Fibroblast of villous mesenchyme (primary cell): ENCODE measurements around the gene SNX10. TPM values are rescaled to one million over a fixed set of nuclear protein-coding genes. Genes with fewer than 3 reads are reported as not detected.

Experiments
- DNase-seq: peaks from one replicate; pipeline ENCODE4 v3.0.0-alpha.2; 2010; ENCODE audit warnings: low read depth
- H3K4me3 ChIP-seq: 2 replicates; pipeline ENCODE4 v1.5.1; 2011; ENCODE audit warnings: low read depth, mild to moderate bottlenecking, low read length
- total RNA-seq: library from RNA; depleted of rRNA; stranded (reverse); fragments of >200 nt; gene quantifications from 2 replicates; pipeline ENCODE4 v1.2.3, GENCODE V29; 2012
- TF ChIP-seq, protein P1 (sequence below): IDR thresholded peaks from 2 replicates; pipeline ENCODE4 v1.5.1; 2012; ENCODE audit warnings: low read depth, mild to moderate bottlenecking, low read length; ENCODE audit not compliant: insufficient read depth

SNX10 gene
- total RNA-seq, 1 donor: 0.86 TPM

DNA sequence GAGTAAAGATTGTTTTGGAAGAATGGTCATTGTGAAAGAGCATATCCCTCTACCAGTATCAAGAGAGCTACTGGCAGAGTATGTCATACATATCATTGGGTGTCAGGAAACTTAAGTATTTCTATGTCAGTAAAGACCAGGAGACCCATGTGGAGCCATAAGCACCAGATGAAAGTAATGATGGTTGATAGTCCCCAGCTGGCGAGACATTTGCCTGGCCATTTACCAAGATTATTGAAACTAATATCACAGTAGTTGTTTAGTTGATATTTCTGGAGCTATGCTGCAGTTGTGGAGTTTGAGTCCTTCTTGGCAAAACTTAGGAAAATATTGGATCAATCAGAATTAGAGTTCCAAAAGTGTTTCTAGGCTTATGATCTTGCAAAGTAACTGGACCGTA is 114.8 kb downstream of the SNX10 start:
- no peak for DNase-seq
- TF ChIP-seq, protein P1, sequence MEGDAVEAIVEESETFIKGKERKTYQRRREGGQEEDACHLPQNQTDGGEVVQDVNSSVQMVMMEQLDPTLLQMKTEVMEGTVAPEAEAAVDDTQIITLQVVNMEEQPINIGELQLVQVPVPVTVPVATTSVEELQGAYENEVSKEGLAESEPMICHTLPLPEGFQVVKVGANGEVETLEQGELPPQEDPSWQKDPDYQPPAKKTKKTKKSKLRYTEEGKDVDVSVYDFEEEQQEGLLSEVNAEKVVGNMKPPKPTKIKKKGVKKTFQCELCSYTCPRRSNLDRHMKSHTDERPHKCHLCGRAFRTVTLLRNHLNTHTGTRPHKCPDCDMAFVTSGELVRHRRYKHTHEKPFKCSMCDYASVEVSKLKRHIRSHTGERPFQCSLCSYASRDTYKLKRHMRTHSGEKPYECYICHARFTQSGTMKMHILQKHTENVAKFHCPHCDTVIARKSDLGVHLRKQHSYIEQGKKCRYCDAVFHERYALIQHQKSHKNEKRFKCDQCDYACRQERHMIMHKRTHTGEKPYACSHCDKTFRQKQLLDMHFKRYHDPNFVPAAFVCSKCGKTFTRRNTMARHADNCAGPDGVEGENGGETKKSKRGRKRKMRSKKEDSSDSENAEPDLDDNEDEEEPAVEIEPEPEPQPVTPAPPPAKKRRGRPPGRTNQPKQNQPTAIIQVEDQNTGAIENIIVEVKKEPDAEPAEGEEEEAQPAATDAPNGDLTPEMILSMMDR: no peak
- no peak overlapping the region for H3K4me3 ChIP-seq

DNA sequence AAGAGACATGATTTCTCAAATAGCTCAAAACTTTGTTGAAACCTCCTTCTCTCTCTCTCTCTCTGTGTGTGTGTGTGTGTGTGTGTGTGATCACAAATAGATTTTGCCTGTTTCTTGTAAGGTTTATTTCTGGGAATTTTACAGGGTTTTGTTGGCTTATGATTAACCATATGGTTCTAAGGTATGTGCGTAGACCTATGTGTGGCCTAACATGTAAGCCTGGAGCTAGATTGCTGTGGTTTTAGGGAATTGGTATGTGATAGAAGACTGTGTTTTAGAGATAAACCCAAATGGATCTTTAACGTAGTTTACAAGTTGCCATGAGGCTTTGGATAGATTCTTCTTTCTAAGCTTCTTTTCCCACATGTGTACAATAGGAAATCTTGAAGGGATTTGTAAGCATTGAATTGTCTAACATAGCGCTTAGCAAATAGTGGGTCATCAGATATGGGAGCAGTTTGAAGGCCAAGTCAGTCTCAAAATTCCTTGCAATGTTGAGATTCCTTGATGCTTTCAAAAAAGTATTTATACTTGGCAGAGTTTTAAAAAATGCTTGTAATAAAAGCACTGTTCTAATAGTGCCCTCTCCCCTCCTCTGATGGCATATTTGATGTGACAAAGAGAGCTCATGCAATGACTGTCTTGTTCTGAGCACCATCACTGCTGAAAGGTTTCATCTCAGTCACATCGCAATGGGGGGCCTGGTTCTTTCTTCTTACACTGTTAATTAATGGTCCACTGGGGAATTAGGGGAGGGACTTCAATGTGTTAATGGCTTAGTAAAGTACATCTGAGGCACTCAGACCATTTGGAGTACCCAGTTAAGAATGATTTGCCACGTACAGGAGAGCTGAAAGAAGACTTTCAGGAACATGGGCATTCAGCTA is 118.2 kb downstream of the SNX10 start:
- no peak overlapping the region for H3K4me3 ChIP-seq
- TF ChIP-seq, protein P1: no peak
- no peak for DNase-seq

DNA sequence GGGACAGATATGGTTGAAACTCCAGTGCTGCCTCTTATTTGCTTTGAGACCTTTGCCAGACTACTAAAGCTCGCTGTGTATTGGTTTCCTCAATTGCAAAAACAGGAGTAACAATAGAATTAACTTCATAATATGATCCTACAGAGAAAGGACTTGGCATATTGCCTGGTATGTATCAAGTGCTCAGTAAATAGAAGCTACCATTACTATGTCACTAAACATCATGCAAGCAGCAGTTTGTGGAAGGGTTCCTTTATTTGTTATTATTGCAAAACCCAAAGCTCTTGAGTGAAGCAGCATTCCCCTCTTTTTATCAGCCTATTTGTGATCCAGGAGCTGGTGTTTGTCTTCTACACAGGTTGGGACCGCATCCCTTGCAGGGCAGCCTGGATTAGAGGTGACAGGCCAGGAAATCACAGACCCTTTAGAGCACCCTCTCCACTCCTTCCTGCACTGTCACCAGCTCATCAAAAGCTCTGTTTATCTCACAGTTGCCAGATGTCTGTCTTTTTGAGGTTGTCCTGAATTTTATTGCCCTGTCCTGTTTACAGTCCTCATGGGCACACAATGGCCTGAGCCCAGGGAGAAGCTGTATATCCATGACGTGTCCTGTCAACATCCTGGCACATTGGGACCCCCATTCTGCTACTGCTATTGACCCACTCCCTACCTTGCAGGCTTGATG is 121.5 kb downstream of the SNX10 start:
- TF ChIP-seq, protein P1: no peak
- no peak for DNase-seq

DNA sequence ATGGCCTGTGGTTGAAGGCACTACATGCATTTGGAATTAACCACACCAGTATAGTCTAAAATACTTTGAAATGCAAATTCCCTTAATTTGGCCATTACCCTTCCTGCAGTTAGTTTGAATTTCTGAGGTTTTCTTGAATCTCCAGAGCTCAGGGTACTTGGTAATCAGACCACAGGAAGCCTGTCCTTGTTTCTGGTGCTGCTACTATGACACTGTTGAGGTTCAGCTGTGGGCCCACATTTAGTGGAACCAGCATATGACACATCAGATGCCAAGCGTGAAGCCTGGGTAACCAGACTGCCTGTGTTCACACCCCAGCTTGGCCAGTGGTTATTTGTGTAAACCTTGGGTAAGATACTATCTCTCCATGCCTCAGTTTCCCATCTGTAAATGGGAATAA is 124.3 kb downstream of the SNX10 start:
- H3K4me3 ChIP-seq: no peak overlapping the region
- TF ChIP-seq, protein P1: no peak
- DNase-seq: no peak

More for the DNA sequence above, 121.5 kb downstream of the SNX10 start:
- H3K4me3 ChIP-seq: no peak overlapping the region

DNA sequence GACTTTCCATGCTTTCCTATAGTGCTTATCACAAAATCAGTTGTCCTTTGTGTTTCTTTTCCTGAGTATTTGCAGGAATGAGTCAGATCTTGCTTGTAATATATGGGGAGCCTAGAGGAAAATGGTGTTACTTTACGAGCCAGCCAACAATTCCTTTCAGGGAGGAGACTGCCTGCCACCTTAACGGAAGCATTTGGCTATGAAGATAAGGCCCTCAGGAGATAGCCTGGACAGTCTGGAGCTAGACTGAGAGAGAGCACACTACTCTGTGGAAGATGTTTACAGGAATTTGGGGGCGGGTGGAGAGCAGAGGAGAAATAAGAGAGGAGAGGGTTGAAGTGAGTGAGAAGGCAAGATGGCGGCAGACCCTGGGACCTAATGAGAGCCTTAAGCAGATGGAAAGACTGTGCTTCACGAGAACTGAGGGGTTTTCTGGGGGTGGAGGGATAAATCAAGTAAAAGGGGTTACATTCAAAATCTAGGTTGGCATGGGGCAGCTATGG is 126.3 kb downstream of the SNX10 start:
- H3K4me3 ChIP-seq: no peak overlapping the region
- DNase-seq: no peak
- TF ChIP-seq, protein P1: no peak

DNA sequence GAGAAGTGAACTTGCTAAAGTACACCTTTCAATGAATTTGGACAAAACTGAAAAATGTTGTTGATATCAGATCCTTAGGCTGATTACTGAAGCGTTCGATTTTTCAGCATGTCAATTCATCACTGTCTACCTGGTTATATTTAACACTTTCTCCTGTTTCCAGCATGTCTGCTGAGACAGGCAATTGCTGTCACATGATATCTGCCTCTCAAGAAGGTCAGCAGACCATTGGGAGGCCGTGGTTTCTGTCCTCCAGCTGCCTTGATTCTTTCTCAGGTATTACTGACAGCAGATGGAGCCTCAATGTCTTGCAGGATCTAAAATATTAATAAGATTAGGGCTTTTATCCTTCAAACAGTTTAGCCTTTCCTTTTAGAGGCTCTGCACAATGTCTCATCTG is 127.5 kb downstream of the SNX10 start:
- H3K4me3 ChIP-seq: no peak overlapping the region
- TF ChIP-seq, protein P1: no peak
- DNase-seq: no peak
